DND-41 (cell line): ENCODE measurements around the gene MRPS31.
A peak's percentile ranks its signal among the peaks of the same experiment; 100 is the strongest.

Experiments
- ATAC-seq: fragments of 200-7000 bp; cut with Tn5 transposase; 3 replicates; pipeline ENCODE4 v1.9.1; 2021; ENCODE audit warnings: low read depth; ENCODE audit not compliant: insufficient read depth
- DNase-seq: peaks from one replicate; pipeline ENCODE4 v3.0.0-alpha.2; 2020
- H2AFZ ChIP-seq: 2 replicates; pipeline ENCODE4 v1.6.0; 2012; ENCODE audit warnings: low read depth, low read length
- H3K27ac ChIP-seq: 2 replicates; pipeline ENCODE4 v1.5.1; 2012; ENCODE audit warnings: low read length, inconsistent platforms
- H3K27me3 ChIP-seq: fragments of 200-600 bp; sonication (generic); 2 replicates; pipeline ENCODE4 v1.6.0; 2012; ENCODE audit warnings: low read length, mild to moderate bottlenecking, inconsistent platforms; ENCODE audit not compliant: insufficient read depth, poor library complexity
- H3K36me3 ChIP-seq: 2 replicates; pipeline ENCODE4 v1.5.1; 2012; ENCODE audit warnings: low read length, inconsistent platforms; ENCODE audit not compliant: insufficient read depth
- H3K4me1 ChIP-seq: 2 replicates; pipeline ENCODE4 v1.5.1; 2012; ENCODE audit warnings: mild to moderate bottlenecking, low read length; ENCODE audit not compliant: insufficient read depth
- H3K4me2 ChIP-seq: 2 replicates; pipeline ENCODE4 v1.6.0; 2012; ENCODE audit warnings: mild to moderate bottlenecking, moderate library complexity, low read length, inconsistent platforms; ENCODE audit not compliant: insufficient read depth
- H3K4me3 ChIP-seq, 2 experiments: fragments of 200-600 bp in 1 of 2; shearing (Covaris generic) in 1 of 2; 2 replicates each; pipeline ENCODE4 v1.5.1; 2012 to 2016; ENCODE audit warnings: inconsistent platforms in 2 of 2, low read length in 2 of 2, mild to moderate bottlenecking in 2 of 2, low read depth in 1 of 2, moderate library complexity in 1 of 2
- H3K79me2 ChIP-seq: 2 replicates; pipeline ENCODE4 v1.6.0; 2012; ENCODE audit warnings: low read length, inconsistent platforms; ENCODE audit not compliant: insufficient read depth
- H3K9ac ChIP-seq: 2 replicates; pipeline ENCODE4 v1.6.0; 2012; ENCODE audit warnings: low read depth, mild to moderate bottlenecking, inconsistent platforms, low read length, moderate library complexity
- H3K9me3 ChIP-seq: 2 replicates; pipeline ENCODE4 v1.5.1; 2012; ENCODE audit warnings: low read length, moderate library complexity, mild to moderate bottlenecking, inconsistent platforms; ENCODE audit not compliant: insufficient read depth, severe bottlenecking
- H4K20me1 ChIP-seq: 2 replicates; pipeline ENCODE4 v1.6.0; 2012; ENCODE audit warnings: low read length; ENCODE audit not compliant: insufficient read depth
- EZH2 ChIP-seq: IDR thresholded peaks from 3 replicates; pipeline ENCODE4 v1.6.1; 2012; ENCODE audit warnings: borderline replicate concordance, low read depth, mild to moderate bottlenecking, moderate library complexity, low read length, inconsistent platforms; ENCODE audit not compliant: severe bottlenecking
- TF ChIP-seq, protein P1 (sequence below): IDR thresholded peaks from 2 replicates; pipeline ENCODE4 v1.5.1; 2012; ENCODE audit warnings: borderline replicate concordance, low read length, moderate library complexity, mild to moderate bottlenecking; ENCODE audit not compliant: poor library complexity, severe bottlenecking; ENCODE audit errors: extremely low read depth

The MRPS31 gene

DNA sequence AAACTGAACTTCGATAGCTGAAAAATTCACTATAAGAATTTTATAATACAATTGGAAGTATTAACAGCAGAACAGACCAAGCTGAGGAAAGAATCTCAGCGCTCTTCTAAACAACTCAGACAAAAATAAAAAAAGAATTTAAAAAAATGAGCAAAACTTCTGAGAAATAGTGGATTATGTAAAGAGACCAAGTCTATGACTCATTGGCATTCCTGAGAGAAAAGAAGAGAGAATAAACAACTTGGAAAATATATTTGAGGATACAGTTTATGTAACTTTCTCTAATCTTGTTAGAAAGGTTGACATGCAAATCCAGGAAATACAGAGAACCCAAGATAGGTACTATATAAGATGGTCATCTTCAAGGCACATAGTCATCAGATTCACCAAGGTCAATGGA is 43.8 kb upstream of the MRPS31 start:
- H3K27ac ChIP-seq: no peak overlapping the region
- H3K27me3 ChIP-seq: no peaks in the 10 kb centered on the region
- H3K79me2 ChIP-seq: no peaks in the 10 kb centered on the region
- no peak overlapping the region for H3K4me3 ChIP-seq
- DNase-seq (no peak), ATAC-seq (no peak)
- TF ChIP-seq, protein P1, sequence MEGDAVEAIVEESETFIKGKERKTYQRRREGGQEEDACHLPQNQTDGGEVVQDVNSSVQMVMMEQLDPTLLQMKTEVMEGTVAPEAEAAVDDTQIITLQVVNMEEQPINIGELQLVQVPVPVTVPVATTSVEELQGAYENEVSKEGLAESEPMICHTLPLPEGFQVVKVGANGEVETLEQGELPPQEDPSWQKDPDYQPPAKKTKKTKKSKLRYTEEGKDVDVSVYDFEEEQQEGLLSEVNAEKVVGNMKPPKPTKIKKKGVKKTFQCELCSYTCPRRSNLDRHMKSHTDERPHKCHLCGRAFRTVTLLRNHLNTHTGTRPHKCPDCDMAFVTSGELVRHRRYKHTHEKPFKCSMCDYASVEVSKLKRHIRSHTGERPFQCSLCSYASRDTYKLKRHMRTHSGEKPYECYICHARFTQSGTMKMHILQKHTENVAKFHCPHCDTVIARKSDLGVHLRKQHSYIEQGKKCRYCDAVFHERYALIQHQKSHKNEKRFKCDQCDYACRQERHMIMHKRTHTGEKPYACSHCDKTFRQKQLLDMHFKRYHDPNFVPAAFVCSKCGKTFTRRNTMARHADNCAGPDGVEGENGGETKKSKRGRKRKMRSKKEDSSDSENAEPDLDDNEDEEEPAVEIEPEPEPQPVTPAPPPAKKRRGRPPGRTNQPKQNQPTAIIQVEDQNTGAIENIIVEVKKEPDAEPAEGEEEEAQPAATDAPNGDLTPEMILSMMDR: no peak
- TF ChIP-seq EZH2: no peak
- H3K36me3 ChIP-seq: peaks cover 41% of the 10 kb centered on the region
- peaks cover 4% of the 10 kb centered on the region for H3K9me3 ChIP-seq
- no peak overlapping the region for H3K9ac ChIP-seq
- H2AFZ ChIP-seq: no peak overlapping the region
- H4K20me1 ChIP-seq: no peaks in the 10 kb centered on the region
- no peaks in the 10 kb centered on the region for H3K4me1 ChIP-seq
- H3K4me2 ChIP-seq: no peak overlapping the region

DNA sequence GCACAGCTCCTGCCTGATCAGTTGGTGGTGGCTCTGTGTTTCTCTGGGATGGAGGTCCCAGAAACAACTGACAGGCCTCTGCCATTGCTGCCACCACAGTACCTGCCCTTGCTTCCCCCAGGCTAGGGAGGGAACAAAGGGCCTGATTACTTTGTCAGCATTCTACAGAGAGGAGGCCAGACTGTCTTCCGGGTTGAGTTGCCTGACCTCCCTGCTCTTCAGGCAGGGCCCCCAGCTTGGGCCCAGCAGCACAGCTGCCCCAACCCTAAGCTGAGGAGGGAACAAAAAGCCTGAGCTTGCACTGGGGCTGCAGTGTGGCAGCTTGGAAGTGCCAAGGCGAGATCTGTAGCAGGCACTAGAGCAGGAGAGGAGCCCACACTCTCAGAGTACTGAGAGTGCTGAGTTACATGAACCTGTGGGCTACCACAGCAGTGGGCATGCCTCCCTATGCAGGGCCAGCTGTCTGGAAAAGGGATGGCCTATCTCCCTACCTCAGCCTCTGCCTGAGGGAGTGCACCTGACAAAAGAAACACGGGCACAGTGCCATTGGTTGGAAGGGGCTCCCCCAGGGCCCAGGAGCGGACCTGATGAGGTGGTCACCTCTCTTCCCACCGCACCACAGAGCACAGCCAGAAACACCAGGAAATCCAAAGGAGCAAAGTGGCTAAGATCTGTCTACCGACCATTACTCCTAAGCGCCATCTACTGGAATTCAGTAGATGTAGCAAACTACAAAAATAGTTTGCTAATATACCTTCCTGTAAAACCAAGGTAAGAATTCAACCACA is 42.9 kb upstream of the MRPS31 start:
- no peaks in the 10 kb centered on the region for H3K27me3 ChIP-seq
- no peak overlapping the region for H3K9ac ChIP-seq
- peak; percentile 73 for ATAC-seq
- no peaks in the 10 kb centered on the region for H4K20me1 ChIP-seq
- peaks cover 4% of the 10 kb centered on the region for H3K9me3 ChIP-seq
- DNase-seq: no peak
- H3K4me3 ChIP-seq: no peak overlapping the region
- no peaks in the 10 kb centered on the region for H3K4me1 ChIP-seq
- H3K36me3 ChIP-seq: peaks cover 50% of the 10 kb centered on the region
- no peak overlapping the region for H3K4me2 ChIP-seq
- H3K79me2 ChIP-seq: no peaks in the 10 kb centered on the region
- no peak for TF ChIP-seq EZH2
- TF ChIP-seq, protein P1: peak; percentile 64
- no peak overlapping the region for H3K27ac ChIP-seq
- no peak overlapping the region for H2AFZ ChIP-seq

DNA sequence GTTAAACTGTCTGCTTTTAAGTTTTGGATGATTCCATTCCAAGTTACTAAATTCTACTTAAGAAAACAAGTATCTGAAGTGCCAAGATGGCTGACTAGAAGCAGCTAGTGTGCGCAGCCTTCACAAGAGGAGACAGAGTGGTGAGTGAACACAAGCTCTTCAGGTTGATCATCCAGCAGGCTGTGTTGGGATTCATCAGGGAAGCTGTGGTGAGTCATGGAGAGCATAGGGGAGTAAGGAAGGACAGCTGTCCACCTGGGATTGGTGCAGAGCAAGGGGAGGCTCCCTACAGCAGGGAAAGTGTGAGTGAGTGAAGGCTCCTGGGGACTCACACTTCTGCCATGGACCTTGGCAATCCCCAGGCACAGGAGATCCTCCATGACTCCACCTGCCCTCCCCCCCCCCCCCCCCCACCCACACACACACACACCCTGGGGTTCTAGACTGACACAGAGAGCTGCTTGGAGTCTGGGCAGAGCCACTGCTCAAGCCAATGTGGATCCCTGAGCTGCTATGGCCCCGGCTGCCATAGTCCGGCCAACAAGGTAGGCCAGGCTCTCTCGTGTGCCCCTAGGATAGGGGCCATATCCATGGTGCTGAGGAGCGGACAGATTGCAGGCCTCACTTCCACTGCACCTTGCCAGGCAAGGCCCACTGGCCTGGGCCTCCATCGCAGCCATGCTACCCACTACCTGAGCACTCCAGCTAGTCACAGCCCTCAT is 41.9 kb upstream of the MRPS31 start:
- Histone ChIP-seq H2AFZ (no peak overlapping the region), H3K9me3 (peaks cover 4% of the 10 kb centered on the region), H3K79me2 (no peaks in the 10 kb centered on the region), H3K4me1 (no peaks in the 10 kb centered on the region), H3K4me3 (no peak overlapping the region), H3K9ac (no peak overlapping the region), H3K36me3 (peaks cover 57% of the 10 kb centered on the region), H3K4me2 (no peak overlapping the region), H3K27ac (no peak overlapping the region), H4K20me1 (no peaks in the 10 kb centered on the region), H3K27me3 (no peaks in the 10 kb centered on the region)
- TF ChIP-seq, protein P1: no peak
- TF ChIP-seq EZH2: no peak
- DNase-seq (no peak), ATAC-seq (no peak)
